Activated T-helper 1 cell treated with Interleukin-2 at 50 U/mL for 16 hours (primary cell): ENCODE data around the gene FMN2.

Experiments
- DNase-seq: peaks from one replicate; pipeline ENCODE4 v3.0.0-alpha.2; 2020; ENCODE audit warnings: low read depth

Gene FMN2

GRCh38 chr1:240424740-240425464, 333.2 kb downstream of the FMN2 start:
- DNase-seq, result no peak

GRCh38 chr1:240426051-240426450, 334.4 kb downstream of the FMN2 start:
- DNase-seq, result no peak

GRCh38 chr1:240435996-240436566, 344.4 kb downstream of the FMN2 start:
- DNase-seq, result no peak

GRCh38 chr1:240441669-240442068, 350.0 kb downstream of the FMN2 start:
- no peak for DNase-seq

GRCh38 chr1:240445369-240445768, 353.7 kb downstream of the FMN2 start:
- no peak for DNase-seq

- no peak for DNase-seq
These were observed 363.6 kb downstream of the FMN2 start for GRCh38 chr1:240455228-240455821.

- DNase-seq, result no peak
These were observed 365.5 kb downstream of the FMN2 start for GRCh38 chr1:240457203-240457602.

- DNase-seq, result no peak
These were observed 370.6 kb downstream of the FMN2 start for GRCh38 chr1:240462277-240462676.

GRCh38 chr1:240462766-240463395, 371.2 kb downstream of the FMN2 start:
- no peak for DNase-seq

- DNase-seq, result no peak
These were observed 372.4 kb downstream of the FMN2 start for GRCh38 chr1:240464099-240464498.

GRCh38 chr1:240465531-240465940, 373.9 kb downstream of the FMN2 start:
- no peak for DNase-seq

GRCh38 chr1:240466509-240466908, 374.8 kb downstream of the FMN2 start:
- no peak for DNase-seq

- DNase-seq, result no peak
These were observed 376.2 kb downstream of the FMN2 start for GRCh38 chr1:240467895-240468294.

- DNase-seq, result no peak
These were observed 377.0 kb downstream of the FMN2 start for GRCh38 chr1:240468656-240469055.

- DNase-seq, result no peak
These were observed 382.5 kb downstream of the FMN2 start for GRCh38 chr1:240474133-240474614.

GRCh38 chr1:240475832-240476231, 384.1 kb downstream of the FMN2 start:
- no peak for DNase-seq

GRCh38 chr1:240478536-240478935, 386.9 kb downstream of the FMN2 start:
- no peak for DNase-seq

- DNase-seq, result no peak
These were observed 393.2 kb downstream of the FMN2 start for GRCh38 chr1:240484804-240485443.

- DNase-seq, result no peak
These were observed 394.9 kb downstream of the FMN2 start for GRCh38 chr1:240486611-240487010.

- DNase-seq, result no peak
These were observed 395.8 kb downstream of the FMN2 start for GRCh38 chr1:240487493-240487892.

GRCh38 chr1:240491156-240491555, 399.5 kb downstream of the FMN2 start:
- no peak for DNase-seq

GRCh38 chr1:240491796-240492195, 400.1 kb downstream of the FMN2 start:
- DNase-seq, result no peak
